H9 (cell line): ENCODE data around the gene ASTN2. TPM values are rescaled to one million over a fixed set of nuclear protein-coding genes. Genes with fewer than 3 reads are reported as not detected.

Experiments
- DNase-seq: peaks from one replicate; pipeline ENCODE4 v3.0.0-alpha.2; 2017
- H2AFZ ChIP-seq: one replicate; pipeline ENCODE4 v1.6.1; 2013; ENCODE audit warnings: mild to moderate bottlenecking, low read length, control low read depth, moderate library complexity
- H2AK5ac ChIP-seq: 2 replicates; pipeline ENCODE4 v1.6.1; 2013; ENCODE audit warnings: low read length, control low read depth, mixed read lengths; ENCODE audit not compliant: insufficient read length
- H2BK120ac ChIP-seq: one replicate; pipeline ENCODE4 v1.6.1; 2013; ENCODE audit warnings: low read depth, mild to moderate bottlenecking, low read length, control low read depth, inconsistent platforms; ENCODE audit not compliant: poor library complexity, severe bottlenecking
- H2BK12ac ChIP-seq: 2 replicates; pipeline ENCODE4 v1.6.1; 2013; ENCODE audit warnings: low read length, control low read depth, mixed read lengths, low read depth; ENCODE audit not compliant: insufficient read length
- H2BK15ac ChIP-seq: 2 replicates; pipeline ENCODE4 v1.6.1; 2013; ENCODE audit warnings: low read depth, low read length, control low read depth
- H2BK20ac ChIP-seq: one replicate; pipeline ENCODE4 v1.6.1; 2013; ENCODE audit warnings: low read depth, mild to moderate bottlenecking, low read length, control low read depth, inconsistent platforms; ENCODE audit not compliant: poor library complexity, severe bottlenecking
- H2BK5ac ChIP-seq: 2 replicates; pipeline ENCODE4 v1.6.1; 2013; ENCODE audit warnings: low read length, control low read depth, mixed read lengths; ENCODE audit not compliant: insufficient read length
- H3K14ac ChIP-seq: 2 replicates; pipeline ENCODE4 v1.6.1; 2013; ENCODE audit warnings: low read length, control low read depth; ENCODE audit not compliant: insufficient read depth
- H3K18ac ChIP-seq: 2 replicates; pipeline ENCODE4 v1.6.1; 2013; ENCODE audit warnings: low read depth, mild to moderate bottlenecking, mixed read lengths, low read length, control low read depth; ENCODE audit not compliant: insufficient read length
- H3K23ac ChIP-seq: 2 replicates; pipeline ENCODE4 v1.6.1; 2013; ENCODE audit warnings: low read length, control low read depth, mixed read lengths, low read depth; ENCODE audit not compliant: insufficient read length
- H3K23me2 ChIP-seq: 2 replicates; pipeline ENCODE4 v1.6.1; 2013; ENCODE audit warnings: low read depth, mild to moderate bottlenecking, mixed read lengths, low read length, control low read depth; ENCODE audit not compliant: insufficient read length, poor library complexity, severe bottlenecking
- H3K27ac ChIP-seq: 2 replicates; pipeline ENCODE4 v1.5.1; 2013; ENCODE audit warnings: low read length, control low read depth, mixed read lengths, low read depth; ENCODE audit not compliant: insufficient read length
- H3K27me3 ChIP-seq: 2 replicates; pipeline ENCODE4 v1.6.1; 2013; ENCODE audit warnings: low read length, control low read depth, inconsistent platforms; ENCODE audit not compliant: insufficient read depth
- H3K4ac ChIP-seq: 2 replicates; pipeline ENCODE4 v1.6.1; 2013; ENCODE audit warnings: low read depth, mild to moderate bottlenecking, control low read depth, inconsistent platforms, low read length, moderate library complexity
- H3K4me1 ChIP-seq: 2 replicates; pipeline ENCODE4 v1.6.1; 2013; ENCODE audit warnings: low read length, control low read depth, inconsistent platforms; ENCODE audit not compliant: insufficient read depth
- H3K4me2 ChIP-seq: 2 replicates; pipeline ENCODE4 v1.6.1; 2013; ENCODE audit warnings: low read length, control low read depth, mixed read lengths; ENCODE audit not compliant: insufficient read length, insufficient read depth
- H3K56ac ChIP-seq: 2 replicates; pipeline ENCODE4 v1.6.1; 2013; ENCODE audit warnings: low read depth, mild to moderate bottlenecking, mixed read lengths, low read length, control low read depth; ENCODE audit not compliant: insufficient read length
- H3K79me1 ChIP-seq: 2 replicates; pipeline ENCODE4 v1.6.1; 2013; ENCODE audit warnings: low read depth, mild to moderate bottlenecking, moderate library complexity, low read length, control low read depth, inconsistent platforms; ENCODE audit not compliant: insufficient read depth, poor library complexity, severe bottlenecking
- H3K79me2 ChIP-seq: 2 replicates; pipeline ENCODE4 v1.6.1; 2013; ENCODE audit warnings: low read length, control low read depth, inconsistent platforms; ENCODE audit not compliant: insufficient read depth
- H3K9ac ChIP-seq: 2 replicates; pipeline ENCODE4 v1.6.1; 2013; ENCODE audit warnings: low read length, control low read depth, mixed read lengths; ENCODE audit not compliant: insufficient read length; ENCODE audit errors: extremely low read depth
- H3K9me3 ChIP-seq: one replicate; pipeline ENCODE4 v1.6.1; 2013; ENCODE audit warnings: low read depth, low read length, inconsistent platforms; ENCODE audit not compliant: control insufficient read depth
- H3T11ph ChIP-seq: one replicate; pipeline ENCODE4 v1.6.1; 2013; ENCODE audit warnings: mild to moderate bottlenecking, low read length, control low read depth, inconsistent platforms
- H4K20me1 ChIP-seq: one replicate; pipeline ENCODE4 v1.6.1; 2013; ENCODE audit not compliant: control insufficient read depth, insufficient read length, insufficient read depth
- H4K5ac ChIP-seq: 2 replicates; pipeline ENCODE4 v1.6.1; 2013; ENCODE audit warnings: low read depth, mild to moderate bottlenecking, mixed read lengths, low read length, control low read depth; ENCODE audit not compliant: insufficient read length
- H4K8ac ChIP-seq: replicated peaks from 2 replicates; pipeline ENCODE4 v1.6.1; 2013; ENCODE audit warnings: low read length, control low read depth, mixed read lengths, low read depth; ENCODE audit not compliant: insufficient read length
- H4K91ac ChIP-seq: 2 replicates; pipeline ENCODE4 v1.6.1; 2013; ENCODE audit warnings: low read depth, mild to moderate bottlenecking, moderate library complexity, mixed read lengths, low read length, control low read depth; ENCODE audit not compliant: insufficient read length
- H3K27ac Mint-ChIP-seq, 3 experiments: 2 replicates in 2 of 3; 3 replicates in 1 of 3; pipeline ENCODE4 v1.8.0; 2020 to 2021; ENCODE audit warnings: mixed read lengths in 3 of 3, mild to moderate bottlenecking in 1 of 3, moderate library complexity in 1 of 3
- H3K27me3 Mint-ChIP-seq: 2 replicates; pipeline ENCODE4 v1.8.0; 2021; ENCODE audit warnings: low read depth, mild to moderate bottlenecking, moderate library complexity, mixed read lengths
- H3K36me3 Mint-ChIP-seq, 3 experiments: 2 replicates in 2 of 3; 3 replicates in 1 of 3; pipeline ENCODE4 v1.8.0; 2020 to 2021; ENCODE audit warnings: low read depth in 3 of 3, mixed read lengths in 3 of 3; ENCODE audit not compliant: insufficient read depth in 1 of 3
- H3K4me1 Mint-ChIP-seq, 2 experiments: 2 replicates each; pipeline ENCODE4 v1.8.0; 2020; ENCODE audit warnings: mixed read lengths in 2 of 2
- H3K4me3 Mint-ChIP-seq, 2 experiments: 2 replicates in 1 of 2; 3 replicates in 1 of 2; pipeline ENCODE4 v1.8.0; 2020 to 2021; ENCODE audit warnings: mild to moderate bottlenecking in 2 of 2, mixed read lengths in 2 of 2, moderate library complexity in 1 of 2
- H3K9me3 Mint-ChIP-seq, 2 experiments: 2 replicates in 1 of 2; 3 replicates in 1 of 2; pipeline ENCODE4 v1.8.0; 2020; ENCODE audit warnings: mild to moderate bottlenecking in 2 of 2, mixed read lengths in 2 of 2, moderate library complexity in 1 of 2
- WGBS: extraction: QIAGEN DNeasy Blood & Tissue Kit; methylation state at CpG from one replicate; pipeline ENCODE4 v1.1.7; 2013; ENCODE audit warnings: missing lambda C conversion rate, low lambda C conversion rate, mixed read lengths; ENCODE audit not compliant: insufficient read length; ENCODE audit errors: extremely low coverage; 5-methylcytosine and 5-hydroxymethylcytosine counted together
- total RNA-seq: library from RNA; stranded (reverse); gene quantifications from 2 replicates; pipeline ENCODE4 v1.2.1, GENCODE V29; 2021
- TF ChIP-seq, protein P1 (sequence below): fragments of 200-600 bp; sonication (generic); conservative IDR thresholded peaks from 3 replicates; pipeline ENCODE4 v1.8.0; 2021; ENCODE audit warnings: antibody characterized with exemption, mild to moderate bottlenecking

The ASTN2 gene
- total RNA-seq, 1 experiment from 2014 or later = 9.7 TPM

DNA sequence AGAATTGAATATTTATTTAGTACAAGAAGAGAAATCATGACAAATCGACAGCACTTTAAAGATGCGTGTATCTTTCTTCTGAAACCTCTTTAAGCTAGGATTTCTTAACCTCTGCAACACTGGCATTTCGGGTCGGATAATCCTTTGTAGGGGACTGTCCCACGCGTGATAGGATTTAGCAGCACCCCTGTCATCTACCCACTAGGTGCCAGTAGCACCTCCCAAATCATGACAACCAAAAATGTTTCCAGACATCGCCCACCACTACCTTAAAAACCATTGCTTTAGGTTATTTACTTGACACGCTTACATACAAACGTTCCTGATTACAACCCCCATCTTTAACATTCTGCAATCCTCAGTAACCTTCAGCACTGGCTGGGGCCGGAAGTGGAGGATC is 504.7 kb downstream of the ASTN2 start:
- Histone ChIP-seq H2BK120ac (no peak overlapping the region), H3K56ac (no peak overlapping the region), H3T11ph (no peak overlapping the region), H3K27me3 (no peaks in the 10 kb centered on the region; the same call in 1 of the 2 replicates), H3K9ac (no peak overlapping the region), H2BK5ac (no peak overlapping the region), H4K91ac (no peak overlapping the region), H3K4me2 (no peak overlapping the region), H3K23ac (no peak overlapping the region), H4K8ac (no peak overlapping the region), H3K27ac (no peak overlapping the region), H3K4ac (no peak overlapping the region), H3K14ac (no peak overlapping the region), H4K20me1 (no peaks in the 10 kb centered on the region), H3K9me3 (no peaks in the 10 kb centered on the region), H2AK5ac (no peak overlapping the region), H2BK20ac (no peak overlapping the region), H3K79me2 (no peaks in the 10 kb centered on the region), H4K5ac (no peak overlapping the region), H3K79me1 (no peaks in the 10 kb centered on the region), H2BK15ac (no peak overlapping the region), H2AFZ (no peak overlapping the region), H3K4me1 (peaks cover 8% of the 10 kb centered on the region; the same call in 1 of the 2 replicates), H2BK12ac (no peak overlapping the region), H3K23me2 (no peaks in the 10 kb centered on the region), H3K18ac (no peak overlapping the region)
- TF ChIP-seq, protein P1, sequence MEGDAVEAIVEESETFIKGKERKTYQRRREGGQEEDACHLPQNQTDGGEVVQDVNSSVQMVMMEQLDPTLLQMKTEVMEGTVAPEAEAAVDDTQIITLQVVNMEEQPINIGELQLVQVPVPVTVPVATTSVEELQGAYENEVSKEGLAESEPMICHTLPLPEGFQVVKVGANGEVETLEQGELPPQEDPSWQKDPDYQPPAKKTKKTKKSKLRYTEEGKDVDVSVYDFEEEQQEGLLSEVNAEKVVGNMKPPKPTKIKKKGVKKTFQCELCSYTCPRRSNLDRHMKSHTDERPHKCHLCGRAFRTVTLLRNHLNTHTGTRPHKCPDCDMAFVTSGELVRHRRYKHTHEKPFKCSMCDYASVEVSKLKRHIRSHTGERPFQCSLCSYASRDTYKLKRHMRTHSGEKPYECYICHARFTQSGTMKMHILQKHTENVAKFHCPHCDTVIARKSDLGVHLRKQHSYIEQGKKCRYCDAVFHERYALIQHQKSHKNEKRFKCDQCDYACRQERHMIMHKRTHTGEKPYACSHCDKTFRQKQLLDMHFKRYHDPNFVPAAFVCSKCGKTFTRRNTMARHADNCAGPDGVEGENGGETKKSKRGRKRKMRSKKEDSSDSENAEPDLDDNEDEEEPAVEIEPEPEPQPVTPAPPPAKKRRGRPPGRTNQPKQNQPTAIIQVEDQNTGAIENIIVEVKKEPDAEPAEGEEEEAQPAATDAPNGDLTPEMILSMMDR = peak; percentile 39
- H3K4me3 Mint-ChIP-seq = no peak overlapping the region
- no CpG with 5 or more reads among the region's 10 CpGs for WGBS
- no peaks in the 10 kb centered on the region; a peak in 1 of 5 replicates for H3K9me3 Mint-ChIP-seq
- no peaks in the 10 kb centered on the region for H3K27me3 Mint-ChIP-seq
- H3K27ac Mint-ChIP-seq = peak overlapping the region in 1 of 3 experiments; percentile 44; a peak in 1 of 7 replicates
- H3K4me1 Mint-ChIP-seq = peaks cover 20 to 27% of the 10 kb centered on the region in 2 experiments
- H3K36me3 Mint-ChIP-seq = no peaks in the 10 kb centered on the region; a peak in 1 of 7 replicates
- no peak for DNase-seq
